ENCODE data around the gene HPGDS. TPM values are rescaled to one million over a fixed set of nuclear protein-coding genes. Genes with fewer than 3 reads are reported as not detected.

The HPGDS gene
- total RNA-seq, 1 donor: not detected

DNA sequence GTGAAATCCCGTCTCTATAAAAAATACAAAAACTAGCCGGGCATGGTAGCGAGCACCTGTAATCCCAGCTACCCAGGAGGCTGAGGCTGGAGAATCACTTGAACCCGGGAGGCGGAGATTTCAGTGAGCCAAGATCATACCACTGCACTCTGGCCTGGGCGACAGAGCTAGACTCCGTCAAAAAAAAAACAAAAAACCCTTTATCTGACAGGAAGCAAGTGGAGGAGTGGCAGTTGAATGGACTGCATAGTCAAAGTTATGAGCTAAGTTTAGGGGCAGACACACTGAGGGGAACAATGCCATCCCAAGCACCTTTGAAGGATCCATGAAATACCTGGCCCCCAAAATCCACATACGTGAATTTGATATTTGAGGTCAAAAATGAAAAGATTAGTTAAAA is 7.5 kb upstream of the HPGDS start:
- TF ChIP-seq, protein P1, sequence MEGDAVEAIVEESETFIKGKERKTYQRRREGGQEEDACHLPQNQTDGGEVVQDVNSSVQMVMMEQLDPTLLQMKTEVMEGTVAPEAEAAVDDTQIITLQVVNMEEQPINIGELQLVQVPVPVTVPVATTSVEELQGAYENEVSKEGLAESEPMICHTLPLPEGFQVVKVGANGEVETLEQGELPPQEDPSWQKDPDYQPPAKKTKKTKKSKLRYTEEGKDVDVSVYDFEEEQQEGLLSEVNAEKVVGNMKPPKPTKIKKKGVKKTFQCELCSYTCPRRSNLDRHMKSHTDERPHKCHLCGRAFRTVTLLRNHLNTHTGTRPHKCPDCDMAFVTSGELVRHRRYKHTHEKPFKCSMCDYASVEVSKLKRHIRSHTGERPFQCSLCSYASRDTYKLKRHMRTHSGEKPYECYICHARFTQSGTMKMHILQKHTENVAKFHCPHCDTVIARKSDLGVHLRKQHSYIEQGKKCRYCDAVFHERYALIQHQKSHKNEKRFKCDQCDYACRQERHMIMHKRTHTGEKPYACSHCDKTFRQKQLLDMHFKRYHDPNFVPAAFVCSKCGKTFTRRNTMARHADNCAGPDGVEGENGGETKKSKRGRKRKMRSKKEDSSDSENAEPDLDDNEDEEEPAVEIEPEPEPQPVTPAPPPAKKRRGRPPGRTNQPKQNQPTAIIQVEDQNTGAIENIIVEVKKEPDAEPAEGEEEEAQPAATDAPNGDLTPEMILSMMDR (IDR thresholded peaks at IDR 0.05; ENCODE audit: insufficient read depth, low read depth, low read length): no peak
- DNase-seq (ENCODE audit: low read depth): no peak
- H3K4me3 ChIP-seq (ENCODE audit: low read depth, low read length): no peak overlapping the region

DNA sequence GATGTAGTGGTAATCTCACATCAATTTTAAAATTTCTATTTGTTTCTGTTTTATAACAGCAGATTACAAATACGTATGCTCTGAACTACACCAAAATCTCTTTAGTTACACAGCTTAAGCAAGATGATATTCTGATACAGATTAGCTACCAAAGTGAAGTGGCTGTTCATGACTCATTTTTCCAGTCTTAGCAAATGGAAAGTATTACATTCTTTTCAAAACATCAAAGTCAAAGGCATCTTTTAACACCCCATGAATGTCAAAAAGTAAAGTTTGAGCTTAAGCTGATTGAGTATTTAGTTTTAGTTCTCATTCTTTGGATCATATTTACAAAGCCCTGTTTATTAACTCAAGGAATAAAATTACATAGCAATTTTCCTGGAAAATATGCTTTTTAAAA is 6.6 kb upstream of the HPGDS start:
- DNase-seq (ENCODE audit: low read depth): peak; percentile 21
- TF ChIP-seq, protein P1 (IDR thresholded peaks at IDR 0.05; ENCODE audit: insufficient read depth, low read depth, low read length): no peak
- H3K4me3 ChIP-seq (ENCODE audit: low read depth, low read length): no peak overlapping the region

GRCh38 chr4:94348666-94349065 is 6.0 kb upstream of the HPGDS start:
- DNase-seq (ENCODE audit: low read depth): no peak
- H3K4me3 ChIP-seq (ENCODE audit: low read depth, low read length): no peak overlapping the region
- TF ChIP-seq, protein P1 (IDR thresholded peaks at IDR 0.05; ENCODE audit: insufficient read depth, low read depth, low read length): no peak

DNA sequence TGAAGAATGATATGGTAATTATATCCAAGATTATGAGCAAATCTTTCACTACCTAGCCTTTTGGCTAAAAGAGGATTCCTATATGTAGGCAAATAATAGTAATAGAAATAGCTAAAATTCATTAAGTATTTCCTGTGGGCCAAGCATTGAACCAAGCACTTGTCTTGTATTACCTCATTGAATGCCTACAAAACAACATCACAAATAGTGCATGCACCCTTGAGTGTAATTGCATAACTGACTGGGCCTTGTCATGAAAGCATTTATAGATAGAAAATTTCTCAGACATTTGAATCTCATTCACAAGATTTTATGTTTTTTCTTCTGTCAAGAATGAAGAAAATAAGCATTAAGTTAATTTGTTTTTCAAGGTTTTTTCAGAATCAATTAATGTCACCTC is 3.9 kb upstream of the HPGDS start:
- no peak overlapping the region for H3K4me3 ChIP-seq (ENCODE audit: low read depth, low read length)
- no peak for DNase-seq (ENCODE audit: low read depth)
- TF ChIP-seq, protein P1 (IDR thresholded peaks at IDR 0.05; ENCODE audit: insufficient read depth, low read depth, low read length): no peak

GRCh38 chr4:94345969-94346368 is 3.3 kb upstream of the HPGDS start:
- TF ChIP-seq, protein P1 (IDR thresholded peaks at IDR 0.05; ENCODE audit: insufficient read depth, low read depth, low read length): no peak
- no peak for DNase-seq (ENCODE audit: low read depth)
- no peak overlapping the region for H3K4me3 ChIP-seq (ENCODE audit: low read depth, low read length)

GRCh38 chr4:94345266-94345665 is 2.6 kb upstream of the HPGDS start:
- H3K4me3 ChIP-seq (ENCODE audit: low read depth, low read length): no peak overlapping the region

DNA sequence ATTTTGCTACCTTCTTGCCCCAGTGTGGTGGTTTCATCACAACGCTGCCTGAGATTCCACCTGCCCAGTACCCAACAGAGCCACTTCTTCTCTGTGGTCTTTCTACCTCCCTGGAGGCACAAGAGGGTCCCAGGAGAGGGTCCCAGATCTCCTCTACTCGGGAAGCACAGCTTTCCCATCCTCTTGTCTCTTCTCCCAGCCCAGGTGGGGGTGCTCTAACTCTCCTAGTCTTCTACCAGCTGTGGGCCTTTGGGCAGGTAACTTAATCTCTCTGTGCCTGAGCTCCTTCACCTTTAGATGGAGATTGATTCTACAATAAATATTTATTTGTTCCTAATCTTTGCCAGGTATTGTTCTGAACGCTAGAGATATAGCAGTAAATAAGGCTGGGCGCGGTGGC is 1.8 kb upstream of the HPGDS start:
- no peak for DNase-seq (ENCODE audit: low read depth)
- TF ChIP-seq, protein P1 (IDR thresholded peaks at IDR 0.05; ENCODE audit: insufficient read depth, low read depth, low read length): no peak

More at GRCh38 chr4:94345266-94345665, 2.6 kb upstream of the HPGDS start:
- no peak for DNase-seq (ENCODE audit: low read depth)
- TF ChIP-seq, protein P1 (IDR thresholded peaks at IDR 0.05; ENCODE audit: insufficient read depth, low read depth, low read length): no peak

More for the DNA sequence above, 1.8 kb upstream of the HPGDS start:
- no peak overlapping the region for H3K4me3 ChIP-seq (ENCODE audit: low read depth, low read length)
